HepG2 (cell line): ENCODE results near the gene CLHC1.

ENCODE experiments used
- CTCF ChIP-seq: sonication (generic); formaldehyde crosslinking; IDR thresholded peaks from 2 replicates; pipeline ENCODE4 v1.5.0; 2020; ENCODE audit warnings: mild to moderate bottlenecking, missing genetic modification reagents, moderate library complexity
- JUND ChIP-seq: sonication (generic); formaldehyde crosslinking; IDR thresholded peaks from 2 replicates; pipeline ENCODE4 v1.8.0; 2022; ENCODE audit warnings: mild to moderate bottlenecking, missing genetic modification reagents
- MLLT10 ChIP-seq: sonication (generic); formaldehyde crosslinking; IDR thresholded peaks from 2 replicates; pipeline ENCODE4 v1.4.0; 2020; ENCODE audit warnings: missing genetic modification reagents
- PHF21A ChIP-seq: sonication (generic); formaldehyde crosslinking; IDR thresholded peaks from 2 replicates; pipeline ENCODE4 v1.5.0; 2020; ENCODE audit warnings: mild to moderate bottlenecking, missing genetic modification reagents
- POLR2A ChIP-seq, 2 experiments: IDR thresholded peaks; 2 replicates each; pipeline ENCODE4 v1.6.1; 2011; ENCODE audit warnings: low read depth in 2 of 2, low read length in 2 of 2, mild to moderate bottlenecking in 1 of 2, moderate library complexity in 1 of 2; ENCODE audit not compliant: insufficient read depth in 1 of 2
- POLR2AphosphoS5 ChIP-seq: IDR thresholded peaks from 2 replicates; pipeline ENCODE4 v1.6.1; 2012; ENCODE audit warnings: low read depth, low read length
- PRDM4 ChIP-seq: sonication (generic); formaldehyde crosslinking; IDR thresholded peaks from 2 replicates; pipeline ENCODE4 v1.9.0; 2021; ENCODE audit warnings: missing genetic modification reagents, borderline replicate concordance
- ZBTB25 ChIP-seq: IDR thresholded peaks from 2 replicates; pipeline ENCODE4 v1.6.1; 2018; ENCODE audit warnings: missing genetic modification reagents
- ZBTB34 ChIP-seq: sonication (generic); formaldehyde crosslinking; IDR thresholded peaks from 2 replicates; pipeline ENCODE4 v1.8.0; 2022; ENCODE audit warnings: mild to moderate bottlenecking, missing genetic modification reagents
- ZKSCAN1 ChIP-seq: fragments of 150-350 bp; IDR thresholded peaks from 2 replicates; pipeline ENCODE4 v1.6.1; 2014; ENCODE audit warnings: low read length
- TF ChIP-seq, protein P1 (sequence below), 2 experiments: IDR thresholded peaks; 2 replicates each; pipeline ENCODE4 v1.6.1; 2011 to 2012; ENCODE audit warnings: low read length in 2 of 2, borderline replicate concordance in 1 of 2, low read depth in 1 of 2, mild to moderate bottlenecking in 1 of 2, moderate library complexity in 1 of 2
- TF ChIP-seq, protein P2 (sequence below): IDR thresholded peaks from 2 replicates; pipeline ENCODE4 v1.6.1; 2016
- TF ChIP-seq, protein P3 (sequence below): sonication (generic); formaldehyde crosslinking; IDR thresholded peaks from 2 replicates; pipeline ENCODE4 v1.4.0; 2020; ENCODE audit warnings: mild to moderate bottlenecking, low read depth, missing genetic modification reagents

- no peak for TF ChIP-seq PRDM4 (CRISPR knock-in tag)
- TF ChIP-seq, protein P1, sequence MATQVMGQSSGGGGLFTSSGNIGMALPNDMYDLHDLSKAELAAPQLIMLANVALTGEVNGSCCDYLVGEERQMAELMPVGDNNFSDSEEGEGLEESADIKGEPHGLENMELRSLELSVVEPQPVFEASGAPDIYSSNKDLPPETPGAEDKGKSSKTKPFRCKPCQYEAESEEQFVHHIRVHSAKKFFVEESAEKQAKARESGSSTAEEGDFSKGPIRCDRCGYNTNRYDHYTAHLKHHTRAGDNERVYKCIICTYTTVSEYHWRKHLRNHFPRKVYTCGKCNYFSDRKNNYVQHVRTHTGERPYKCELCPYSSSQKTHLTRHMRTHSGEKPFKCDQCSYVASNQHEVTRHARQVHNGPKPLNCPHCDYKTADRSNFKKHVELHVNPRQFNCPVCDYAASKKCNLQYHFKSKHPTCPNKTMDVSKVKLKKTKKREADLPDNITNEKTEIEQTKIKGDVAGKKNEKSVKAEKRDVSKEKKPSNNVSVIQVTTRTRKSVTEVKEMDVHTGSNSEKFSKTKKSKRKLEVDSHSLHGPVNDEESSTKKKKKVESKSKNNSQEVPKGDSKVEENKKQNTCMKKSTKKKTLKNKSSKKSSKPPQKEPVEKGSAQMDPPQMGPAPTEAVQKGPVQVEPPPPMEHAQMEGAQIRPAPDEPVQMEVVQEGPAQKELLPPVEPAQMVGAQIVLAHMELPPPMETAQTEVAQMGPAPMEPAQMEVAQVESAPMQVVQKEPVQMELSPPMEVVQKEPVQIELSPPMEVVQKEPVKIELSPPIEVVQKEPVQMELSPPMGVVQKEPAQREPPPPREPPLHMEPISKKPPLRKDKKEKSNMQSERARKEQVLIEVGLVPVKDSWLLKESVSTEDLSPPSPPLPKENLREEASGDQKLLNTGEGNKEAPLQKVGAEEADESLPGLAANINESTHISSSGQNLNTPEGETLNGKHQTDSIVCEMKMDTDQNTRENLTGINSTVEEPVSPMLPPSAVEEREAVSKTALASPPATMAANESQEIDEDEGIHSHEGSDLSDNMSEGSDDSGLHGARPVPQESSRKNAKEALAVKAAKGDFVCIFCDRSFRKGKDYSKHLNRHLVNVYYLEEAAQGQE (IDR thresholded peaks at IDR 0.05; ENCODE audit: borderline replicate concordance in 1 of 2, low read depth in 1 of 2, low read length in 2 of 2): no peak
- no peak for TF ChIP-seq ZKSCAN1
- no peak for TF ChIP-seq CTCF (CRISPR knock-in tag)
- no peak for TF ChIP-seq POLR2A (IDR thresholded peaks at IDR 0.05; ENCODE audit: insufficient read depth in 1 of 2, low read depth in 2 of 2, low read length in 2 of 2)
- TF ChIP-seq PHF21A (CRISPR knock-in tag): no peak
- no peak for TF ChIP-seq MLLT10 (CRISPR knock-in tag)
- TF ChIP-seq, protein P2, sequence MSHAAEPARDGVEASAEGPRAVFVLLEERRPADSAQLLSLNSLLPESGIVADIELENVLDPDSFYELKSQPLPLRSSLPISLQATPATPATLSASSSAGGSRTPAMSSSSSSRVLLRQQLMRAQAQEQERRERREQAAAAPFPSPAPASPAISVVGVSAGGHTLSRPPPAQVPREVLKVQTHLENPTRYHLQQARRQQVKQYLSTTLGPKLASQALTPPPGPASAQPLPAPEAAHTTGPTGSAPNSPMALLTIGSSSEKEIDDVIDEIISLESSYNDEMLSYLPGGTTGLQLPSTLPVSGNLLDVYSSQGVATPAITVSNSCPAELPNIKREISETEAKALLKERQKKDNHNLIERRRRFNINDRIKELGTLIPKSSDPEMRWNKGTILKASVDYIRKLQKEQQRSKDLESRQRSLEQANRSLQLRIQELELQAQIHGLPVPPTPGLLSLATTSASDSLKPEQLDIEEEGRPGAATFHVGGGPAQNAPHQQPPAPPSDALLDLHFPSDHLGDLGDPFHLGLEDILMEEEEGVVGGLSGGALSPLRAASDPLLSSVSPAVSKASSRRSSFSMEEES (CRISPR knock-in tag): no peak
- TF ChIP-seq, protein P3, sequence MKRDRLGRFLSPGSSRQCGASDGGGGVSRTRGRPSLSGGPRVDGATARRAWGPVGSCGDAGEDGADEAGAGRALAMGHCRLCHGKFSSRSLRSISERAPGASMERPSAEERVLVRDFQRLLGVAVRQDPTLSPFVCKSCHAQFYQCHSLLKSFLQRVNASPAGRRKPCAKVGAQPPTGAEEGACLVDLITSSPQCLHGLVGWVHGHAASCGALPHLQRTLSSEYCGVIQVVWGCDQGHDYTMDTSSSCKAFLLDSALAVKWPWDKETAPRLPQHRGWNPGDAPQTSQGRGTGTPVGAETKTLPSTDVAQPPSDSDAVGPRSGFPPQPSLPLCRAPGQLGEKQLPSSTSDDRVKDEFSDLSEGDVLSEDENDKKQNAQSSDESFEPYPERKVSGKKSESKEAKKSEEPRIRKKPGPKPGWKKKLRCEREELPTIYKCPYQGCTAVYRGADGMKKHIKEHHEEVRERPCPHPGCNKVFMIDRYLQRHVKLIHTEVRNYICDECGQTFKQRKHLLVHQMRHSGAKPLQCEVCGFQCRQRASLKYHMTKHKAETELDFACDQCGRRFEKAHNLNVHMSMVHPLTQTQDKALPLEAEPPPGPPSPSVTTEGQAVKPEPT (CRISPR knock-in tag): no peak
- no peak for TF ChIP-seq POLR2AphosphoS5
- TF ChIP-seq ZBTB25: no peak
- no peak for TF ChIP-seq JUND (CRISPR knock-in tag)
- no peak for TF ChIP-seq ZBTB34 (CRISPR knock-in tag)
Observed at GRCh38 chr2:55277310-55277709, 45.2 kb upstream of the CLHC1 start.
